ENCODE data around the gene ANKRD27.
A peak's percentile ranks its signal among the peaks of the same experiment; 100 is the strongest.

The ANKRD27 gene

GRCh38 chr19:32606289-32606688 is 68.7 kb downstream of the ANKRD27 start:
- no peak for DNase-seq
- Histone ChIP-seq H3K27ac (no peak overlapping the region), H3K27me3 (replicated peaks) (no peaks in the 10 kb centered on the region), H3K36me3 (replicated peaks) (peaks cover 55% of the 10 kb centered on the region), H3K4me3 (ENCODE audit: low read depth, low read length) (no peak overlapping the region)
- no peak for TF ChIP-seq CTCF (IDR thresholded peaks at IDR 0.05; ENCODE audit: low read depth, low read length, missing control alignments)
- in situ Hi-C loops (cut with HindIII; ENCODE audit: low pct_ligation_motif_present, low sequenced_read_pairs), result no loop called here

- H3K27ac ChIP-seq, result no peak overlapping the region
- peaks cover 55% of the 10 kb centered on the region for H3K36me3 ChIP-seq (replicated peaks)
- no peak overlapping the region for H3K4me3 ChIP-seq (ENCODE audit: low read depth, low read length)
- no peak for DNase-seq
- no peak for TF ChIP-seq CTCF (IDR thresholded peaks at IDR 0.05; ENCODE audit: low read depth, low read length, missing control alignments)
- H3K27me3 ChIP-seq (replicated peaks), result no peaks in the 10 kb centered on the region
- in situ Hi-C loops (cut with HindIII; ENCODE audit: low pct_ligation_motif_present, low sequenced_read_pairs), result no loop called here
Observed at GRCh38 chr19:32605544-32605943, 69.4 kb downstream of the ANKRD27 start.

- DNase-seq, result no peak
- no peak for TF ChIP-seq CTCF (IDR thresholded peaks at IDR 0.05; ENCODE audit: low read depth, low read length, missing control alignments)
- no peak overlapping the region for H3K27ac ChIP-seq
- in situ Hi-C loops (cut with HindIII; ENCODE audit: low pct_ligation_motif_present, low sequenced_read_pairs), result no loop called here
- peaks cover 57% of the 10 kb centered on the region for H3K36me3 ChIP-seq (replicated peaks)
- H3K4me3 ChIP-seq (ENCODE audit: low read depth, low read length), result no peak overlapping the region
- no peaks in the 10 kb centered on the region for H3K27me3 ChIP-seq (replicated peaks)
Observed at GRCh38 chr19:32603961-32604360, 71.0 kb downstream of the ANKRD27 start.

- Histone ChIP-seq H3K36me3 (replicated peaks) (peaks cover 69% of the 10 kb centered on the region), H3K4me3 (ENCODE audit: low read depth, low read length) (no peak overlapping the region), H3K27ac (no peak overlapping the region), H3K27me3 (replicated peaks) (no peaks in the 10 kb centered on the region)
- in situ Hi-C loops (cut with HindIII; ENCODE audit: low pct_ligation_motif_present, low sequenced_read_pairs), result no loop called here
- peak; percentile 79 for TF ChIP-seq CTCF (IDR thresholded peaks at IDR 0.05; ENCODE audit: low read depth, low read length, missing control alignments)
- DNase-seq, result peak; percentile 10
Observed at GRCh38 chr19:32599736-32600157, 75.2 kb downstream of the ANKRD27 start.

GRCh38 chr19:32599258-32599657 is 75.7 kb downstream of the ANKRD27 start:
- Histone ChIP-seq H3K27ac (no peak overlapping the region), H3K4me3 (ENCODE audit: low read depth, low read length) (no peak overlapping the region), H3K27me3 (replicated peaks) (no peaks in the 10 kb centered on the region), H3K36me3 (replicated peaks) (peaks cover 70% of the 10 kb centered on the region)
- in situ Hi-C loops (cut with HindIII; ENCODE audit: low pct_ligation_motif_present, low sequenced_read_pairs), result no loop called here
- DNase-seq, result no peak
- no peak for TF ChIP-seq CTCF (IDR thresholded peaks at IDR 0.05; ENCODE audit: low read depth, low read length, missing control alignments)

- no peak for DNase-seq
- no peak for TF ChIP-seq CTCF (IDR thresholded peaks at IDR 0.05; ENCODE audit: low read depth, low read length, missing control alignments)
- Histone ChIP-seq H3K36me3 (replicated peaks) (peaks cover 66% of the 10 kb centered on the region), H3K27ac (no peak overlapping the region), H3K27me3 (replicated peaks) (no peaks in the 10 kb centered on the region), H3K4me3 (ENCODE audit: low read depth, low read length) (no peak overlapping the region)
- in situ Hi-C loops (cut with HindIII; ENCODE audit: low pct_ligation_motif_present, low sequenced_read_pairs), result no loop called here
Observed at GRCh38 chr19:32598022-32598421, 77.0 kb downstream of the ANKRD27 start.

All from brain microvascular endothelial cell (primary cell).